ENCODE measurements around the gene SYT1.

SYT1 gene

DNA sequence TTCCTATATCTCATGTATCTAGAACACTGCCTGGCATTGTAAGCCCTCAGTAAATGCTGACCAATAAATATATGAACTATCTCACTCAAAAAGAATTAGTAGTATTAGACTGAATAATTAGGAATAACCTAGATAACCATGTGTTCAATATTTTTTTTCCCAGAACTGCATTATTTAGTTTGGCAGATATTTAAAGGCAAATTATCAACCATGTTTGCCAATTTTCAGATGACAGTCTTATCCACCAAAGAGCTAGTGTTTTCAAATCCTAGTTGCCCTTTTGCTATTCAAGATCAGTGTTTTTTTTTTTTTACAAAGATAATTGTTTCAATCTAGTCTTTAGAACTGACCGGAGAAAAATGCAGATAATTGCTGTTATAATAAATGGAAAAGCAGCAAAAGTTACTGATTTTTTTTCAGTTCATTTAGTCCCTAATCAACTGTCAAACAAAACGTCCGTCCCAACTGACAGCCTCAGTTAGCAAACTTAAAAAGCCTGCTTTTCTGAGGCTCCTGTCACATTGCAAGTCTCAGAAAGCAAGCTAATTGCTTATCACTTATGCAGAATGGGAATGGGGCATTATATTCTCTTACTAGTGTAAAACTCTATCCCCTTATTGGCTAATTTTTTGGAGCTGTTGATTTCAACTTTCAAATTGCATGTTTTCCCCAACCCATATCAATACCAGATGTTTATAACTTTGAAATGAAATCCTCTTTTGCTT lies 623.0 kb downstream of the SYT1 start:
- in situ Hi-C loops (cut with MboI; ENCODE audit: low sequenced_read_pairs), result no loop called here
